Peyer's patch (tissue), 4 donors: ENCODE data around the gene TAF5. TPM values are rescaled to one million over a fixed set of nuclear protein-coding genes. Genes with fewer than 3 reads are reported as not detected.
A peak's percentile ranks its signal among the peaks of the same experiment; 100 is the strongest.
"Not testable (repeated sequence)": the region's sequence is repeated elsewhere in the genome, so short reads cannot be mapped to it uniquely, and the experiment has no call there.

Experiments used
- DNase-seq, 3 donors: peaks; one replicate each; pipeline ENCODE4 v3.0.0-alpha.2; 2017 to 2019
- H3K27ac ChIP-seq, 4 donors: fragments of 200-600 bp; sonication (generic); one replicate each; pipeline ENCODE4 v1.5.1; 2016 to 2019
- H3K27me3 ChIP-seq, 2 donors: fragments of 200-600 bp; sonication (generic); one replicate each; pipeline ENCODE4 v1.5.1; 2019
- H3K36me3 ChIP-seq, 3 donors: fragments of 200-600 bp; sonication (generic); one replicate each; pipeline ENCODE4 v1.5.1; 2016 to 2019
- H3K4me1 ChIP-seq, 4 donors: fragments of 200-600 bp; sonication (generic); one replicate each; pipeline ENCODE4 v1.5.1; 2016 to 2019
- H3K4me3 ChIP-seq, 4 donors: fragments of 200-600 bp; sonication (generic); 1 replicate in 3 of 4; 2 replicates in 1 of 4; pipeline ENCODE4 v1.5.1; 2016 to 2019; ENCODE audit warnings: mild to moderate bottlenecking in 1 of 4
- H3K9me3 ChIP-seq, 4 donors: fragments of 200-600 bp; sonication (generic); one replicate each; pipeline ENCODE4 v1.5.1; 2016 to 2019; ENCODE audit warnings: mild to moderate bottlenecking in 1 of 4
- POLR2A ChIP-seq, 2 donors: fragments of 450-650 bp; IDR thresholded peaks; one replicate each; pipeline ENCODE4 v1.5.1; 2017; ENCODE audit warnings: antibody characterized with exemption in 2 of 2, mild to moderate bottlenecking in 2 of 2, moderate library complexity in 2 of 2
- total RNA-seq, 4 donors: library from RNA; depleted of rRNA; stranded (reverse); fragments of >200 nt; gene quantifications; one replicate each; pipeline ENCODE4 v1.1.0, GENCODE V29; 2016
- TF ChIP-seq, protein P1 (sequence below), 6 experiments: fragments of 450-650 bp in 4 of 6; fragments of 200-600 bp in 2 of 6; sonication (generic) in 1 of 6; IDR thresholded peaks; one replicate each; pipeline ENCODE4 v1.5.1; 2017 to 2019; ENCODE audit warnings: antibody characterized with exemption in 6 of 6, mild to moderate bottlenecking in 3 of 6, moderate library complexity in 1 of 6

TAF5 gene
- total RNA-seq, 4 donors from 2014 or later = 3.6 to 7.0 (median 5.3) TPM

DNA sequence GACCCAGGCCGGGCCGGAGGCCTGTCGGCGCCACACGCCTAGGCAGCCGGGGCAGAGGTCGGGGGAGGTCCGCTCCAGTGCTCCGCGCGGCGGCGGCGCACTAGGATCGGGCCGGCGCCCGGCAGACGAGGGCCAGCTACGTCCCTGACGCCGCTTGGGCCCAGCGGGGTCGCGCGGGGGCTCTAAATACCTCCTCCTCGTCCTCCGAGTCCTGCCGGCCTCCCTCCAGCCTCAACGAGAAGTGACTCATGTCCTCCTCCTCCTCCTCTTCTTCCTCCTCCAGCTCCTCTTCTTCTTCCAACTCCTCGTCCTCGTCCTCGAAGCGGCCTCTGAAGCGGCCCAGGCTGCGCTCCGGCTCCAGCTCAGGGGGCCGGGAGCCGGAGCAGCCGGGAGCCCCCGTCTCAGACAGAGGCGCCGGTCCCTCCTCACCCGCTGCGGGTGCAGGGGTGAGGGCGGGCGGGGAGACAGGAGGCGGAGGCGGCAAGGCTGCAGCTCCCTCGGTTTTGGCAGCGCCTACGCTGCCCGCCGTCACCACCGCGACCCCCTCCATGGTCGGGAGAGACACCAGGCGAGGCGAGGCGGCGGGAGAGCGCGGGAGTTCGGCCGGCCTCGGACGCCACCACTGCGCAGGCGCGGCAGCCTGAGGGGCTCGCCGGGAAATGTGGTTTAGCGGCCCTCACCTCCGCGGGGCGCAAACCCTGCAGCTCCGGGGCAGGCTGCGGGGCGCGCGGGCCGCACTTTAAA lies 17.1 kb upstream of the TAF5 start, which contains the start of gene PCGF6:
Gene PCGF6, minus strand, starts transcription at position 624 of the 744 bp plus-strand sequence. Its CDS starts 74 bp downstream, at position 550.
- peak within 1 kb of the TSS; percentile 68 to 82 (median 80) for H3K27ac ChIP-seq
- peak; percentile 70 to 87 (median 83) for DNase-seq
- TF ChIP-seq POLR2A (IDR thresholded peaks at IDR 0.05) = no peak
- TF ChIP-seq, protein P1, sequence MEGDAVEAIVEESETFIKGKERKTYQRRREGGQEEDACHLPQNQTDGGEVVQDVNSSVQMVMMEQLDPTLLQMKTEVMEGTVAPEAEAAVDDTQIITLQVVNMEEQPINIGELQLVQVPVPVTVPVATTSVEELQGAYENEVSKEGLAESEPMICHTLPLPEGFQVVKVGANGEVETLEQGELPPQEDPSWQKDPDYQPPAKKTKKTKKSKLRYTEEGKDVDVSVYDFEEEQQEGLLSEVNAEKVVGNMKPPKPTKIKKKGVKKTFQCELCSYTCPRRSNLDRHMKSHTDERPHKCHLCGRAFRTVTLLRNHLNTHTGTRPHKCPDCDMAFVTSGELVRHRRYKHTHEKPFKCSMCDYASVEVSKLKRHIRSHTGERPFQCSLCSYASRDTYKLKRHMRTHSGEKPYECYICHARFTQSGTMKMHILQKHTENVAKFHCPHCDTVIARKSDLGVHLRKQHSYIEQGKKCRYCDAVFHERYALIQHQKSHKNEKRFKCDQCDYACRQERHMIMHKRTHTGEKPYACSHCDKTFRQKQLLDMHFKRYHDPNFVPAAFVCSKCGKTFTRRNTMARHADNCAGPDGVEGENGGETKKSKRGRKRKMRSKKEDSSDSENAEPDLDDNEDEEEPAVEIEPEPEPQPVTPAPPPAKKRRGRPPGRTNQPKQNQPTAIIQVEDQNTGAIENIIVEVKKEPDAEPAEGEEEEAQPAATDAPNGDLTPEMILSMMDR (IDR thresholded peaks at IDR 0.05) = peak in 1 of 6 experiments; percentile 8
- H3K27me3 ChIP-seq = no peaks in the 10 kb centered on the region
- peak within 1 kb of the TSS; percentile 74 to 84 (median 79) for H3K4me3 ChIP-seq
- H3K36me3 ChIP-seq = peaks cover 0 to 28% (median 0%) of the 10 kb centered on the region in 3 donors
- no peaks in the 10 kb centered on the region for H3K9me3 ChIP-seq
- H3K4me1 ChIP-seq = peaks cover 0 to 7% (median 3%) of the 10 kb centered on the region in 4 donors

DNA sequence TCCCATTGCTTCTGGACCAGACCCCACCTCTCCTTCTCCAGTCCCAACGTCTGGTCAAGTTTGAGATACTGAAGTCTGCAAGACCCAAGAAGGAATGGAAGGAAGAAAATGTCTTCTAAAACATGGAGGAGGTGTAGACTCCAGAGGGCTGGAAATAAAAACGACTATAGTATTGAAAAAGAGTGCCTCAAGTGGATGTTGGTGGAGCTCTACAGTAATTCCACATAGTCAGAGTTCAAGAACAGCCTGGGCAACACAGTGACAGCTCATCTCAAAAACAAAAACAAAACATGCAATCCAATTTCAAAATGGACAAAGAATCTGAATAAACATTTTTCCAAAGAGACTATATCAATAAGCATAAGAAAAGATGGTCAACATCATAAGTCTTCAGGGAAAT lies 14.5 kb upstream of the TAF5 start:
- no peak for DNase-seq
- Histone ChIP-seq H3K36me3 (peaks cover 0 to 2% (median 0%) of the 10 kb centered on the region in 3 donors), H3K4me3 (no peak overlapping the region), H3K9me3 (no peaks in the 10 kb centered on the region), H3K27me3 (no peaks in the 10 kb centered on the region), H3K4me1 (peaks cover 0 to 7% (median 3%) of the 10 kb centered on the region in 4 donors), H3K27ac (no peak overlapping the region)
- TF ChIP-seq POLR2A (IDR thresholded peaks at IDR 0.05) = no peak
- TF ChIP-seq, protein P1 (IDR thresholded peaks at IDR 0.05) = no peak

- H3K4me3 ChIP-seq, H3K9me3 ChIP-seq, H3K36me3 ChIP-seq, H3K4me1 ChIP-seq, H3K27me3 ChIP-seq, H3K27ac ChIP-seq, DNase-seq: not testable (repeated sequence)
Measured at GRCh38 chr10:103354567-103354966, 13.2 kb upstream of the TAF5 start.

- TF ChIP-seq POLR2A (IDR thresholded peaks at IDR 0.05) = no peak
- H3K9me3 ChIP-seq = no peaks in the 10 kb centered on the region
Measured at GRCh38 chr10:103355906-103356599, 11.7 kb upstream of the TAF5 start.

DNA sequence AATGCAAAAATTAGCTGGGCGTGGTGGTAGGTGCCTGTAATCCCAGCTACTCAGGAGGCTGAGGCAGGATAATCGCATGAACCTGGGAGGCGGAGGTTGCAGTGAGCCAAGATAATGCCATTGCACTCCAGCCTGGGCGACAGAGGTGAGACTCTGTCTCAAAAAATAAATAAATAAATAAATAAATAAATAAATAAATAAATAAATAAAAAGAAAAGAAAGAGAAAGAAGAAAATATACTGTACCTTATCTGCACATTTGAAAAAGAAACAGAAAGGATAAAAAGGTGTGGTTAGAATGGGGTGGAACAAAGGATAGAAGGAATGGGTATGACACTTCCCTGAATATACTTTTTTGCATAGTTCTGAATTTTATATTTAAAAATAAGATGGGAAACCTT lies 8.3 kb upstream of the TAF5 start:
- not testable (repeated sequence) for DNase-seq

More at GRCh38 chr10:103355906-103356599, 11.7 kb upstream of the TAF5 start:
- no peak for DNase-seq
- no peaks in the 10 kb centered on the region for H3K4me1 ChIP-seq
- no peaks in the 10 kb centered on the region for H3K27me3 ChIP-seq
- H3K4me3 ChIP-seq = no peak overlapping the region
- no peak overlapping the region for H3K27ac ChIP-seq
- no peaks in the 10 kb centered on the region for H3K36me3 ChIP-seq

GRCh38 chr10:103360791-103361190 lies 7.0 kb upstream of the TAF5 start:
- not testable (repeated sequence) for H3K36me3 ChIP-seq, H3K27me3 ChIP-seq, H3K4me3 ChIP-seq, DNase-seq, H3K9me3 ChIP-seq, H3K27ac ChIP-seq, H3K4me1 ChIP-seq

More for the DNA sequence above, 8.3 kb upstream of the TAF5 start:
- H3K4me1 ChIP-seq, H3K27ac ChIP-seq, H3K27me3 ChIP-seq, H3K9me3 ChIP-seq, H3K4me3 ChIP-seq, H3K36me3 ChIP-seq: not testable (repeated sequence)

DNA sequence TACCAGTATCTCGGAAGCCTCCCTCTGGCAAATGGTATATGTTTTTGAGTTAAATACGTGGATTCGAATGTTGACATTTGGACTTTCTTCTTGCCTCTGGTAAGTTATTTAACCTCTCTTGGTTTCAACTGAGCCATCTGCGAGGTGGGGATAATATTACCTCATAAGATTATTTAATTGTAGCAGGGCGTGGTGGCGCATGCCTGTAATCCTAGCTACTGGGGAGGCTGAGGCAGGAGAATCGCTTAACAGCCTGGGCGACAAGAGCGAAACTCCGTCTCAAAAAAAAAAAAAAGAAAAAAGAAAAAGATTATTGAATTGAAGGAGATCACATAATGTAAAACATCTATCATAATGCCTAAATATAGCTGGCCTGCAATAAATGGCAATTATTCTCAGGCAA lies 396 bp upstream of the TAF5 start:
- Histone ChIP-seq H3K27me3 (no peaks in the 10 kb centered on the region), H3K4me3 (peak overlapping the region; percentile 75 to 98 (median 78)), H3K36me3 (no peaks in the 10 kb centered on the region), H3K9me3 (no peaks in the 10 kb centered on the region), H3K27ac (peak overlapping the region; percentile 61 to 96 (median 86)), H3K4me1 (peaks cover 0 to 24% (median 7%) of the 10 kb centered on the region in 4 donors)
- peak in 1 of 3 donors; percentile 58 for DNase-seq
- TF ChIP-seq, protein P1 (IDR thresholded peaks at IDR 0.05) = no peak
- no peak for TF ChIP-seq POLR2A (IDR thresholded peaks at IDR 0.05)
